Small intestine (tissue), 7 donors: ENCODE measurements around the gene LIMS3. TPM values are rescaled to one million over a fixed set of nuclear protein-coding genes. Genes with fewer than 3 reads are reported as not detected.
"Not testable (repeated sequence)": the region's sequence is repeated elsewhere in the genome, so short reads cannot be mapped to it uniquely, and the experiment has no call there.

Experiments
- DNase-seq, 2 donors: peaks; one replicate each; pipeline versions ENCODE4 v3.0.0 to v3.0.0-alpha.2; 2013
- FAIRE-seq: peaks from 2 replicates; lab custom pipeline; 2012; peaks lifted over from hg19 to GRCh38; lab: Jason Lieb, UNC
- H3K27ac ChIP-seq, 3 donors: one replicate each; pipeline ENCODE4 v1.5.1; 2013; ENCODE audit warnings: low read length in 2 of 3, mild to moderate bottlenecking in 2 of 3, control low read depth in 1 of 3, inconsistent platforms in 1 of 3, low read depth in 1 of 3, moderate library complexity in 1 of 3
- H3K27me3 ChIP-seq, 3 donors: one replicate each; pipeline ENCODE4 v1.6.1; 2013; ENCODE audit warnings: low read length in 3 of 3, inconsistent platforms in 1 of 3; ENCODE audit not compliant: control insufficient read depth in 3 of 3, insufficient read depth in 3 of 3
- H3K36me3 ChIP-seq, 3 donors: one replicate each; pipeline ENCODE4 v1.6.1; 2013; ENCODE audit warnings: low read length in 3 of 3, inconsistent platforms in 1 of 3, low read depth in 1 of 3, mild to moderate bottlenecking in 1 of 3, moderate library complexity in 1 of 3; ENCODE audit not compliant: control insufficient read depth in 3 of 3, insufficient read depth in 2 of 3
- H3K4me1 ChIP-seq, 3 donors: one replicate each; pipeline ENCODE4 v1.6.1; 2013; ENCODE audit warnings: low read length in 2 of 3, inconsistent platforms in 1 of 3, low read depth in 1 of 3, mild to moderate bottlenecking in 1 of 3, moderate library complexity in 1 of 3; ENCODE audit not compliant: control insufficient read depth in 3 of 3, insufficient read depth in 2 of 3
- H3K4me3 ChIP-seq, 3 donors: one replicate each; pipeline ENCODE4 v1.5.1; 2013; ENCODE audit warnings: low read length in 3 of 3, control low read depth in 1 of 3, inconsistent platforms in 1 of 3, low read depth in 1 of 3, mild to moderate bottlenecking in 1 of 3, moderate library complexity in 1 of 3
- H3K9me3 ChIP-seq, 2 donors: one replicate each; pipeline ENCODE4 v1.6.1; 2013; ENCODE audit warnings: low read depth in 1 of 2, low read length in 1 of 2; ENCODE audit not compliant: control insufficient read depth in 2 of 2, insufficient read depth in 1 of 2
- WGBS, 3 donors: extraction: QIAGEN DNeasy Blood & Tissue Kit; methylation state at CpG; one replicate each; pipeline ENCODE4 v1.1.7; 2013; 5-methylcytosine and 5-hydroxymethylcytosine counted together
- polyA plus RNA-seq, 4 donors: library from polyadenylated mRNA; stranded (reverse) in 3 of 4; unstranded in 1 of 4; fragments of 200-250 nt in 3 of 4; fragments of 120-200 nt in 1 of 4; gene quantifications; one replicate each; pipeline versions ENCODE4 v1.2.1 to v1.2.3, GENCODE V29; 2013
- donor health status: healthy with polysubstance abuse.
- donor health status: control.
- donor health status: control.
- donor health status: Bipolar disorder and iron deficiency.
- donor health status: healthy.

LIMS3 gene
- polyA plus RNA-seq, 4 donors: 0.66 to 2.6 TPM; not detected in 2

DNA sequence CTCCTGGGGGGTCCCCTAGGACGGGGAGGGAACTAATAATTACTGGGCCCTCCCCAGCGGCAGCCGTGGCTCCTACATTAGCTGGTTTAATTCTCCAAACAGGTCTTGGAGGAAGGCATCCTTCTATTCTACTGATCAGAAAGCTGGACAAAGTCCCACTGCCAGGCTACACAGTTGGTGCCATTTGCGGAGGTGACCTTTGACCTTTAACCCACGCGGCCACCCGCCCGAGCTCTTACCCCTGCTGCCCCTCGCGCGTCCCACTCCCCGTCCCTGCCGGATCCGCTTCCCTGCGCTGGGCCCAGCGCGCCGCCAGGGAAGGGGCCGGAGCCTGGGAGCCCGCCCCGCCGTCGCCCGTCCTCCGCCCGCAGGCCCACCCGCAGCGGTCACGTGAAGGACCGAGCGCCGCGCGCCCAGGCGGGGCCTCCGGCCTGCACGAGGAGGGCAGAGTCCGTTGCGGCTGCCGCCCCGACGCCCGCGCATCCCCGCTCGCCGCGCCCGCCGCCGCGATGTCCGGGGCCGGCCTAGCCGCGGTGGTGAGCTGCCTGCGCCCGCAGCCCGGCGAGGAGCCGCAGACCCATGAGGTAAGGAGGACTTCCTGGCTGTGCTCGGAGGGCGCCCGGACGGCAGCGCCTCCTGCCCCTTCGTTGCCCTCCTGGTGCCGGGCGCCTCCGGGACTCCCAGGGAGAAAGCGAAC, 48.9 kb downstream of the LIMS3 start:
- DNase-seq, H3K4me1 ChIP-seq, H3K27me3 ChIP-seq, H3K9me3 ChIP-seq, H3K4me3 ChIP-seq, H3K27ac ChIP-seq, H3K36me3 ChIP-seq, FAIRE-seq: not testable (repeated sequence)
- no CpG with 5 or more reads among the region's 71 CpGs for WGBS, 3 donors

GRCh38 chr2:109947959-109948520, 49.6 kb downstream of the LIMS3 start:
- not testable (repeated sequence) for H3K36me3 ChIP-seq, H3K4me3 ChIP-seq, H3K27ac ChIP-seq, H3K4me1 ChIP-seq, FAIRE-seq, H3K27me3 ChIP-seq, DNase-seq, H3K9me3 ChIP-seq
- WGBS, 3 donors: no CpG with 5 or more reads among the region's 31 CpGs

DNA sequence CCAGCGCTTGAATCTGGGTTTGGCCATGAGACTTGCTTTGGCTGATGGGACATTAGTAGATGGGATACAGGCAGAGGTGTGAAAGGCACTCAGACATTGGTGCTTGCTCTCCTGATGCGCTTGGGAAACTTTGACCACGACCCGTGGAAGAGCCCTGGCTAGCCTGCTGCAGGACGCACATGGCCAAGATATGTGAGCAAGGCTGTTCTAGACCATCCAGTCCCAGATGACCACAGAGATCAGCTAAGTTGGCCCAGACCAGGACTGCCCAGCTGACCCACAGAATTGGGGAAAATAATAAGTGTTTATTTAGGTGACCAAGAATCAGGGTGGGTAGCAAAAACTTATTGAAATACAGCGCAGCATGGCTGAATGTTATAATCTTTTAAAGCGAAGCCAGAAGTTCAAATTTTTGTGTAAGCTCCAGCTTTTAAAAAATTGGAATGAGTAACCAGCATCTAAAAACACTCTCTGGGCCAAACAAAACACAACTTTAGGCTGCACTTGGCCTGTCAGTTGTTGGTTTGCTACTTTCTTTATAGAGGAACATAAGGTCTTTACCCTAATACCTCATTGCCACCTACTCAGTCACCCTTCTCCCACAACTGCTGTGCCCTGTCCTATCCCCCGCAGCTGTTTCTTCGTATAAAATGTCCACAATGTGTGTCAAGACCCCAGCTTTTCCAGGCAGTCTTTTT, 51.8 kb downstream of the LIMS3 start:
- H3K27me3 ChIP-seq, H3K9me3 ChIP-seq, H3K27ac ChIP-seq, FAIRE-seq, H3K4me1 ChIP-seq, H3K4me3 ChIP-seq, H3K36me3 ChIP-seq, DNase-seq: not testable (repeated sequence)
- whole genome bisulfite sequencing, 3 donors: no CpG with 5 or more reads among the region's 9 CpGs

DNA sequence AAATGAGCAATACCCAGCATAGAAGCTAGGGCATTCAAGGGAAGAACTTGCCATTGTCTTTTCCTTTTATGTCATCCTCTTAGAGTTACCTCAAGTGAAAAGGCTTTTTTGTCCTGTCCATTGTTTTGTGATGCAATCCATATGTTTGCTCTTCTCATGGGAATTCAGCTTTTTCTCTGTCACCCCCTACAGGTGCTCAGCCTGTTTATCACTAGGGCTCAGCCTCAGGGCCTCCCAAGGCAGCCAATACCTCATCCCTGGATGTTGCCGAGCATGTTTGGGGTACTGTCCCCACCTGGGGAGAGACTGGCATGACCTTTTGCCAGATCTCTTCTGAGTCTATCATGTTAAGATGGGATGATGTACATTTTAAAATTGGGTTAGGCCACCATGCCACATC, 65.5 kb downstream of the LIMS3 start:
- H3K9me3 ChIP-seq, H3K4me3 ChIP-seq, H3K4me1 ChIP-seq, FAIRE-seq, H3K27me3 ChIP-seq, DNase-seq, H3K36me3 ChIP-seq, H3K27ac ChIP-seq: not testable (repeated sequence)
- no CpG with 5 or more reads among the region's 1 CpG for WGBS, 3 donors

GRCh38 chr2:109965482-109965881, 67.0 kb downstream of the LIMS3 start:
- not testable (repeated sequence) for H3K4me3 ChIP-seq, FAIRE-seq, H3K4me1 ChIP-seq, H3K27ac ChIP-seq, DNase-seq, H3K27me3 ChIP-seq, H3K9me3 ChIP-seq, H3K36me3 ChIP-seq
- WGBS, 3 donors: no CpG with 5 or more reads among the region's 1 CpG

DNA sequence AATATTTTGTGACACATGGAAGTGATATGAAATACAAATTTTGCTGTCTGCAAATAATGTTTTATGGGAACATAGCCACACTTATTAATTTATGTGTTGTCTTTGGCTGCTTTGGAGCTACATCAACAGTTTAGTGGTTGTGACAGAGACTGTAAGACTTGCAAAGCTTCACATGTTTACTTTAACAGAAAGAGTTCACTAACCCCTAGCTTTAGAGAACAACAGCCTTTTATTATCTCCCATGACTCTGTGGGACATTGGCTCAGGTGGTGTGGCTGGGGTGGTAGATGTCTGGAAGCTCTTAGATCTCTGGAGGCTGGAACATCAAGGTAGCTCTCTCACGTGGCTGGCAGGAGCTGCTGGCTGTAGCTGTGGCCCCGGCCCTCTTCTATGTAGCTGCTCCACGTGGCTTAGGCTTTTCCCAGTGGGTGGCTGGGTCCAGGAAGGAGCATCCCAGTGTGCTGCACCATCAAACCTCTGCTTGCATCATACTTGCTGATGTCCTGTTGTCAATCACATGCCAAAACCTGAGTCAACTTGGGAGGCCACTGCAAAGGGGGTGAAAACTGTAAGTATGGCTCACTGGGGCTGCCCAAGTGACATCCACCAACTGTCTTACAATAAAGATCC, 67.7 kb downstream of the LIMS3 start:
- DNase-seq, FAIRE-seq, H3K4me3 ChIP-seq, H3K36me3 ChIP-seq, H3K4me1 ChIP-seq, H3K27me3 ChIP-seq, H3K9me3 ChIP-seq, H3K27ac ChIP-seq: not testable (repeated sequence)
- WGBS, 3 donors: no CpG with 5 or more reads among the region's 3 CpGs

DNA sequence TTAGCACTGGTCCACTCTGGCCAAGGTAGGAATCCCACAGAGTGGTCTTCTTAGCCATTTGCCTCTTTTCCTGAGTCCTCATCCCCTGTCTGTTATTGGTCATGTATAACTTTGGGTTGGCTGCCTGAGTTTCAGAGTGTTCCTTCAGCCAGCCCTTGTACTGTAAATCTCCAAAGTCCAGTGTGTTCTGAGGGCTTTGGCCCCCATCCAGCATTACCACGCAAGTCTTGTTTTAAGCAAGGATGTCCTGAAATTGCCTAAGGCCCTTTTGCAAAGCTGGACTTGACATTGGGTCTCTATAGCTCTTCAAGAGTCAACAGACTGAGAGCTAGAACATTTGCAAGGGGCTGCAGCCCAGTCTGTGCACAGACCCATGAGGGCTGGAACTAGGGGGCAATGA, 68.4 kb downstream of the LIMS3 start:
- H3K4me3 ChIP-seq, H3K9me3 ChIP-seq, H3K27ac ChIP-seq, DNase-seq, FAIRE-seq, H3K36me3 ChIP-seq, H3K4me1 ChIP-seq, H3K27me3 ChIP-seq: not testable (repeated sequence)
- no CpG with 5 or more reads among the region's 1 CpG for WGBS, 3 donors

DNA sequence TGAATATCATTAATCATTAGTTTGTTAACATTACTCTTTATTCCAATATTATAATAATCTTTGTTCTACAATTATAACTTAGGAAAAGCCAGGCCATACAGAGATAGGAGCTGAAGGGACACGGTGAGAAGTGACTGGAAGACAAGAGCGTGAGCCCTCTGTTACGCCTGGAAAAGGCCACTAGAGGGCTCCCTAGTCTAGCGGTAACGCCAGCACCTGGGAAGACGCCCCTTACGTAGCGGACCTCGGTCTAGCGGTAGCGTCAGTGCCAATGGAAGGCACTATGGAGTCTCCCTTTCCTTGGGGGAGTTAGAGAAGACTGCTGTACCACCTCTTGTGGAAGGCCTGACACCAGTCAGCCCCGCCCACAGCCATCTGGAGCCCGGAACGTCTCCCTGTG, 71.4 kb downstream of the LIMS3 start:
- not testable (repeated sequence) for DNase-seq, H3K9me3 ChIP-seq, H3K4me3 ChIP-seq, H3K27ac ChIP-seq, H3K27me3 ChIP-seq, FAIRE-seq, H3K4me1 ChIP-seq, H3K36me3 ChIP-seq
- WGBS, 3 donors: no CpG with 5 or more reads among the region's 14 CpGs
